Karpas-422 (cell line): Measurements from ENCODE around the gene MATN1. TPM values are rescaled to one million over a fixed set of nuclear protein-coding genes. Genes with fewer than 3 reads are reported as not detected.

Experiments
- DNase-seq: peaks from one replicate; pipeline ENCODE4 v3.0.0-alpha.2; 2015
- H2AFZ ChIP-seq: fragments of 200-600 bp; sonication (generic); 2 replicates; pipeline ENCODE4 v1.6.1; 2014; ENCODE audit warnings: antibody characterized with exemption, low read length, mixed read lengths
- H3K27ac ChIP-seq: fragments of 200-600 bp; sonication (generic); 2 replicates; pipeline ENCODE4 v1.5.1; 2014; ENCODE audit warnings: mild to moderate bottlenecking, low read length, moderate library complexity
- H3K27me3 ChIP-seq: fragments of 200-600 bp; sonication (generic); 2 replicates; pipeline ENCODE4 v1.6.1; 2014; ENCODE audit warnings: low read length, mixed read lengths
- H3K36me3 ChIP-seq: fragments of 200-600 bp; sonication (generic); 2 replicates; pipeline ENCODE4 v1.6.1; 2014; ENCODE audit warnings: low read length, mixed read lengths; ENCODE audit not compliant: insufficient read depth
- H3K4me1 ChIP-seq: fragments of 200-600 bp; sonication (generic); 2 replicates; pipeline ENCODE4 v1.6.1; 2014; ENCODE audit warnings: mild to moderate bottlenecking, low read length, mixed read lengths
- H3K4me2 ChIP-seq: fragments of 200-600 bp; sonication (generic); 2 replicates; pipeline ENCODE4 v1.6.1; 2014; ENCODE audit warnings: low read length, low read depth, mild to moderate bottlenecking; ENCODE audit not compliant: poor library complexity, severe bottlenecking
- H3K4me3 ChIP-seq: fragments of 200-600 bp; sonication (generic); 2 replicates; pipeline ENCODE4 v1.5.1; 2014; ENCODE audit warnings: mild to moderate bottlenecking, antibody characterized with exemption, low read length, mixed read lengths
- H3K79me2 ChIP-seq: fragments of 200-600 bp; sonication (generic); 2 replicates; pipeline ENCODE4 v1.6.1; 2014; ENCODE audit warnings: mild to moderate bottlenecking, low read length, mixed read lengths
- H3K9ac ChIP-seq: fragments of 200-600 bp; sonication (generic); 2 replicates; pipeline ENCODE4 v1.6.0; 2014; ENCODE audit warnings: low read length
- H3K9me2 ChIP-seq: fragments of 200-600 bp; sonication (generic), shearing (Covaris generic); replicated peaks from 2 replicates; pipeline ENCODE4 v1.6.0; 2014; ENCODE audit warnings: mild to moderate bottlenecking, low read length, moderate library complexity; ENCODE audit not compliant: insufficient read depth
- H3K9me3 ChIP-seq: fragments of 300-700, 200-600 bp; sonication (generic); 2 replicates; pipeline ENCODE4 v1.6.1; 2014; ENCODE audit warnings: low read length, mixed read lengths
- H4K20me1 ChIP-seq: fragments of 200-600 bp; sonication (generic); 2 replicates; pipeline ENCODE4 v1.6.1; 2014; ENCODE audit warnings: mild to moderate bottlenecking, antibody characterized with exemption, low read length, low read depth; ENCODE audit not compliant: insufficient read depth
- total RNA-seq: library from RNA; depleted of rRNA; stranded (reverse); fragments of >200 nt; shearing (Covaris generic); gene quantifications from 2 replicates; pipeline ENCODE4 v1.2.3, GENCODE V29; 2014; ENCODE audit warnings: low replicate concordance

The MATN1 gene
- total RNA-seq, 1 experiment from 2014 or later: 0.19 TPM

- Histone ChIP-seq H4K20me1 (no peaks in the 10 kb centered on the region), H3K27me3 (no peaks in the 10 kb centered on the region), H3K27ac (no peak overlapping the region), H2AFZ (no peak overlapping the region), H3K9ac (no peak overlapping the region), H3K79me2 (no peaks in the 10 kb centered on the region), H3K4me1 (peaks cover 19% of the 10 kb centered on the region), H3K9me3 (peaks cover 5% of the 10 kb centered on the region; the same call in 1 of the 2 replicates), H3K9me2 (no peaks in the 10 kb centered on the region), H3K36me3 (no peaks in the 10 kb centered on the region), H3K4me2 (no peak overlapping the region), H3K4me3 (no peak overlapping the region)
- DNase-seq: no peak
Measured at GRCh38 chr1:30681782-30682181, 41.6 kb downstream of the MATN1 start.

GRCh38 chr1:30680879-30681278 is 42.5 kb downstream of the MATN1 start:
- Histone ChIP-seq H3K36me3 (peaks cover 4% of the 10 kb centered on the region; the same call in 1 of the 2 replicates), H3K27me3 (no peaks in the 10 kb centered on the region), H3K9me3 (peaks cover 10% of the 10 kb centered on the region), H3K4me3 (no peak overlapping the region), H3K9ac (no peak overlapping the region), H3K4me2 (no peak overlapping the region), H3K27ac (no peak overlapping the region), H3K9me2 (no peaks in the 10 kb centered on the region), H2AFZ (no peak overlapping the region), H3K79me2 (no peaks in the 10 kb centered on the region), H4K20me1 (no peaks in the 10 kb centered on the region), H3K4me1 (peaks cover 10% of the 10 kb centered on the region)
- DNase-seq: no peak

- H3K9ac ChIP-seq: no peak overlapping the region
- no peak for DNase-seq
- no peaks in the 10 kb centered on the region for H4K20me1 ChIP-seq
- peaks cover 4% of the 10 kb centered on the region; the same call in 1 of the 2 replicates for H3K36me3 ChIP-seq
- H3K9me3 ChIP-seq: peaks cover 15% of the 10 kb centered on the region
- H2AFZ ChIP-seq: no peak overlapping the region
- H3K27me3 ChIP-seq: no peaks in the 10 kb centered on the region
- peaks cover 10% of the 10 kb centered on the region for H3K4me1 ChIP-seq
- no peak overlapping the region for H3K4me3 ChIP-seq
- H3K27ac ChIP-seq: no peak overlapping the region
- H3K9me2 ChIP-seq: no peaks in the 10 kb centered on the region
- no peak overlapping the region for H3K4me2 ChIP-seq
- no peaks in the 10 kb centered on the region for H3K79me2 ChIP-seq
Measured at GRCh38 chr1:30680429-30680828, 43.0 kb downstream of the MATN1 start.

GRCh38 chr1:30679976-30680305 is 43.4 kb downstream of the MATN1 start:
- H2AFZ ChIP-seq: no peak overlapping the region
- H3K4me3 ChIP-seq: no peak overlapping the region
- no peak overlapping the region for H3K9ac ChIP-seq
- no peak overlapping the region for H3K4me2 ChIP-seq
- no peaks in the 10 kb centered on the region; the same call in 1 of the 2 replicates for H3K27me3 ChIP-seq
- H3K79me2 ChIP-seq: no peaks in the 10 kb centered on the region
- H4K20me1 ChIP-seq: no peaks in the 10 kb centered on the region
- peaks cover 4% of the 10 kb centered on the region; the same call in 1 of the 2 replicates for H3K36me3 ChIP-seq
- DNase-seq: no peak
- peaks cover 10% of the 10 kb centered on the region for H3K4me1 ChIP-seq
- no peaks in the 10 kb centered on the region for H3K9me2 ChIP-seq
- no peak overlapping the region for H3K27ac ChIP-seq
- H3K9me3 ChIP-seq: peaks cover 16% of the 10 kb centered on the region

- Histone ChIP-seq H3K79me2 (no peaks in the 10 kb centered on the region), H3K27me3 (no peaks in the 10 kb centered on the region; the same call in 1 of the 2 replicates), H4K20me1 (no peaks in the 10 kb centered on the region), H3K4me3 (no peak overlapping the region), H3K9me3 (peaks cover 16% of the 10 kb centered on the region), H3K4me2 (no peak overlapping the region), H2AFZ (no peak overlapping the region), H3K4me1 (peaks cover 10% of the 10 kb centered on the region), H3K36me3 (peaks cover 4% of the 10 kb centered on the region; the same call in 1 of the 2 replicates), H3K9ac (no peak overlapping the region), H3K9me2 (no peaks in the 10 kb centered on the region), H3K27ac (no peak overlapping the region)
- no peak for DNase-seq
Measured at GRCh38 chr1:30679201-30679975, 44.0 kb downstream of the MATN1 start.

- H4K20me1 ChIP-seq: no peaks in the 10 kb centered on the region
- H3K9me2 ChIP-seq: no peaks in the 10 kb centered on the region
- H3K4me3 ChIP-seq: no peak overlapping the region
Measured at GRCh38 chr1:30678209-30678608, 45.2 kb downstream of the MATN1 start.

GRCh38 chr1:30677471-30677870 is 45.9 kb downstream of the MATN1 start:
- no peak overlapping the region for H2AFZ ChIP-seq
- H3K9me3 ChIP-seq: peaks cover 23% of the 10 kb centered on the region
- peaks cover 4% of the 10 kb centered on the region; the same call in 1 of the 2 replicates for H3K36me3 ChIP-seq
- H3K9me2 ChIP-seq: no peaks in the 10 kb centered on the region
- no peaks in the 10 kb centered on the region; the same call in 1 of the 2 replicates for H3K27me3 ChIP-seq
- no peaks in the 10 kb centered on the region for H3K79me2 ChIP-seq
- DNase-seq: no peak
- H3K4me1 ChIP-seq: peaks cover 4% of the 10 kb centered on the region
- H3K9ac ChIP-seq: no peak overlapping the region
- no peak overlapping the region for H3K27ac ChIP-seq
- H4K20me1 ChIP-seq: no peaks in the 10 kb centered on the region
- H3K4me2 ChIP-seq: no peak overlapping the region
- H3K4me3 ChIP-seq: no peak overlapping the region

More at GRCh38 chr1:30678209-30678608, 45.2 kb downstream of the MATN1 start:
- Histone ChIP-seq H2AFZ (no peak overlapping the region), H3K27ac (no peak overlapping the region), H3K27me3 (no peaks in the 10 kb centered on the region; the same call in 1 of the 2 replicates), H3K9ac (no peak overlapping the region), H3K79me2 (no peaks in the 10 kb centered on the region), H3K9me3 (peaks cover 23% of the 10 kb centered on the region), H3K4me1 (peaks cover 10% of the 10 kb centered on the region), H3K4me2 (no peak overlapping the region), H3K36me3 (peaks cover 4% of the 10 kb centered on the region; the same call in 1 of the 2 replicates)
- DNase-seq: no peak

GRCh38 chr1:30675761-30676160 is 47.6 kb downstream of the MATN1 start:
- Histone ChIP-seq H3K9me3 (peaks cover 23% of the 10 kb centered on the region), H3K9ac (no peak overlapping the region), H3K79me2 (no peaks in the 10 kb centered on the region), H3K9me2 (no peaks in the 10 kb centered on the region), H3K27me3 (no peaks in the 10 kb centered on the region; the same call in 1 of the 2 replicates), H3K27ac (no peak overlapping the region), H3K4me1 (no peaks in the 10 kb centered on the region), H2AFZ (no peak overlapping the region), H3K36me3 (peaks cover 4% of the 10 kb centered on the region; the same call in 1 of the 2 replicates), H3K4me2 (no peak overlapping the region), H4K20me1 (no peaks in the 10 kb centered on the region), H3K4me3 (no peak overlapping the region)
- DNase-seq: no peak
